GM12878 (cell line): ENCODE results near the gene SLC27A5.

ENCODE experiments used
- CBFB ChIP-seq: IDR thresholded peaks from 2 replicates; pipeline ENCODE4 v1.6.1; 2016; ENCODE audit warnings: antibody characterized with exemption, low read depth
- CTCF ChIP-seq, 3 experiments: IDR thresholded peaks in 2 of 3; conservative IDR thresholded peaks in 1 of 3; 2 replicates each; pipeline ENCODE4 v1.5.1; 2011; ENCODE audit warnings: low read depth in 3 of 3, low read length in 3 of 3, mild to moderate bottlenecking in 3 of 3, control low read depth in 2 of 3, moderate library complexity in 2 of 3, inconsistent platforms in 1 of 3, mixed read lengths in 1 of 3; ENCODE audit not compliant: control insufficient read depth in 2 of 3, insufficient read depth in 1 of 3; ENCODE audit errors: extremely low read depth in 1 of 3
- IKZF1 ChIP-seq: fragments of 450-650 bp; conservative IDR thresholded peaks from 2 replicates; pipeline ENCODE4 v1.6.1; 2017; ENCODE audit warnings: antibody characterized with exemption, mild to moderate bottlenecking
- POLR2AphosphoS5 ChIP-seq: IDR thresholded peaks from 2 replicates; pipeline ENCODE4 v1.6.1; 2011; ENCODE audit warnings: mild to moderate bottlenecking, low read length, inconsistent platforms
- RELA ChIP-seq: fragments of 450-650 bp; IDR thresholded peaks from 2 replicates; pipeline ENCODE4 v1.8.0; 2014; ENCODE audit warnings: borderline replicate concordance; ENCODE audit not compliant: partially characterized antibody
- SREBF1 ChIP-seq: IDR thresholded peaks from 2 replicates; pipeline ENCODE4 v1.6.1; 2012; ENCODE audit warnings: mild to moderate bottlenecking, low read length
- TF ChIP-seq, protein P1 (sequence below): fragments of 450-650 bp; IDR thresholded peaks from 2 replicates; pipeline ENCODE4 v1.6.1; 2018; ENCODE audit warnings: mild to moderate bottlenecking, low read depth, moderate library complexity; ENCODE audit not compliant: partially characterized antibody
- TF ChIP-seq, protein P2 (sequence below): IDR thresholded peaks from 2 replicates; pipeline ENCODE4 v1.6.1; 2011; ENCODE audit warnings: low read depth, mild to moderate bottlenecking, low read length, moderate library complexity, borderline replicate concordance; ENCODE audit errors: extremely low read depth
- TF ChIP-seq, protein P3 (sequence below): IDR thresholded peaks from 2 replicates; pipeline ENCODE4 v1.6.1; 2011; ENCODE audit warnings: low read depth, low read length, improper control_type of control experiment, borderline replicate concordance

GRCh38 chr19:58477130-58477529, 34.7 kb downstream of the SLC27A5 start:
- TF ChIP-seq CTCF (IDR thresholded peaks at IDR 0.05 in 2 of 3, conservative IDR thresholded peaks at IDR 0.05 in 1 of 3; ENCODE audit: control insufficient read depth in 2 of 3, extremely low read depth in 1 of 3, insufficient read depth in 1 of 3, low read depth in 3 of 3, low read length in 3 of 3) (no peak), POLR2AphosphoS5 (no peak), SREBF1 (no peak), CBFB (no peak), RELA (no peak), IKZF1 (no peak)
- TF ChIP-seq, protein P1, sequence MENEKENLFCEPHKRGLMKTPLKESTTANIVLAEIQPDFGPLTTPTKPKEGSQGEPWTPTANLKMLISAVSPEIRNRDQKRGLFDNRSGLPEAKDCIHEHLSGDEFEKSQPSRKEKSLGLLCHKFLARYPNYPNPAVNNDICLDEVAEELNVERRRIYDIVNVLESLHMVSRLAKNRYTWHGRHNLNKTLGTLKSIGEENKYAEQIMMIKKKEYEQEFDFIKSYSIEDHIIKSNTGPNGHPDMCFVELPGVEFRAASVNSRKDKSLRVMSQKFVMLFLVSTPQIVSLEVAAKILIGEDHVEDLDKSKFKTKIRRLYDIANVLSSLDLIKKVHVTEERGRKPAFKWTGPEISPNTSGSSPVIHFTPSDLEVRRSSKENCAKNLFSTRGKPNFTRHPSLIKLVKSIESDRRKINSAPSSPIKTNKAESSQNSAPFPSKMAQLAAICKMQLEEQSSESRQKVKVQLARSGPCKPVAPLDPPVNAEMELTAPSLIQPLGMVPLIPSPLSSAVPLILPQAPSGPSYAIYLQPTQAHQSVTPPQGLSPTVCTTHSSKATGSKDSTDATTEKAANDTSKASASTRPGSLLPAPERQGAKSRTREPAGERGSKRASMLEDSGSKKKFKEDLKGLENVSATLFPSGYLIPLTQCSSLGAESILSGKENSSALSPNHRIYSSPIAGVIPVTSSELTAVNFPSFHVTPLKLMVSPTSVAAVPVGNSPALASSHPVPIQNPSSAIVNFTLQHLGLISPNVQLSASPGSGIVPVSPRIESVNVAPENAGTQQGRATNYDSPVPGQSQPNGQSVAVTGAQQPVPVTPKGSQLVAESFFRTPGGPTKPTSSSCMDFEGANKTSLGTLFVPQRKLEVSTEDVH = no peak
- TF ChIP-seq, protein P2, sequence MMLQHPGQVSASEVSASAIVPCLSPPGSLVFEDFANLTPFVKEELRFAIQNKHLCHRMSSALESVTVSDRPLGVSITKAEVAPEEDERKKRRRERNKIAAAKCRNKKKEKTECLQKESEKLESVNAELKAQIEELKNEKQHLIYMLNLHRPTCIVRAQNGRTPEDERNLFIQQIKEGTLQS = no peak
- TF ChIP-seq, protein P3, sequence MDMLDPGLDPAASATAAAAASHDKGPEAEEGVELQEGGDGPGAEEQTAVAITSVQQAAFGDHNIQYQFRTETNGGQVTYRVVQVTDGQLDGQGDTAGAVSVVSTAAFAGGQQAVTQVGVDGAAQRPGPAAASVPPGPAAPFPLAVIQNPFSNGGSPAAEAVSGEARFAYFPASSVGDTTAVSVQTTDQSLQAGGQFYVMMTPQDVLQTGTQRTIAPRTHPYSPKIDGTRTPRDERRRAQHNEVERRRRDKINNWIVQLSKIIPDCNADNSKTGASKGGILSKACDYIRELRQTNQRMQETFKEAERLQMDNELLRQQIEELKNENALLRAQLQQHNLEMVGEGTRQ = no peak
